Keratinocyte (primary cell): ENCODE measurements around the gene FAM110A.

Experiments
- CTCF ChIP-seq, 3 experiments: IDR thresholded peaks in 1 of 3; conservative IDR thresholded peaks in 1 of 3; optimal IDR thresholded peaks in 1 of 3; 2 replicates in 2 of 3; 3 replicates in 1 of 3; pipeline versions ENCODE3 to v1.5.1; 2011; ENCODE audit warnings: low read length in 3 of 3, mild to moderate bottlenecking in 3 of 3, moderate library complexity in 2 of 3, control low read depth in 1 of 3, inconsistent platforms in 1 of 3; ENCODE audit not compliant: insufficient read depth in 2 of 3; ENCODE audit errors: extremely low read depth in 1 of 3
- EZH2 ChIP-seq: IDR thresholded peaks from one replicate; pipeline ENCODE4 v1.6.1; 2012; ENCODE audit warnings: inconsistent platforms, mild to moderate bottlenecking, low read length, moderate library complexity

- TF ChIP-seq CTCF (optimal IDR thresholded peaks at IDR 0.05 in 1 of 3, IDR thresholded peaks at IDR 0.05 in 1 of 3, conservative IDR thresholded peaks at IDR 0.05 in 1 of 3; ENCODE audit: extremely low read depth in 1 of 3, insufficient read depth in 2 of 3, low read length in 3 of 3) (no peak), EZH2 (no peak)
Observed at GRCh38 chr20:821046-821730, 12.3 kb upstream of the FAM110A start.
